ENCODE measurements around the gene ELAVL2.

ELAVL2 gene

GRCh38 chr9:23747088-23748075 is 78.7 kb downstream of the ELAVL2 start:
- ATAC-seq, result no peak
- TF ChIP-seq ZNF70 (CRISPR knock-in tag; IDR thresholded peaks at IDR 0.05) (no peak), ZNF8 (CRISPR knock-in tag; IDR thresholded peaks at IDR 0.05) (no peak), ESRRG (CRISPR knock-in tag; IDR thresholded peaks at IDR 0.05) (no peak)

GRCh38 chr9:23746317-23746716 is 79.7 kb downstream of the ELAVL2 start:
- no peak for ATAC-seq
- TF ChIP-seq GLIS3 (CRISPR knock-in tag; IDR thresholded peaks at IDR 0.05), result no peak
- no peak for TF ChIP-seq ESRRG (CRISPR knock-in tag; IDR thresholded peaks at IDR 0.05)
- TF ChIP-seq BACH2 (CRISPR knock-in tag; IDR thresholded peaks at IDR 0.05; ENCODE audit: borderline replicate concordance), result no peak
- no peak for TF ChIP-seq CREB5 (CRISPR knock-in tag; IDR thresholded peaks at IDR 0.05; ENCODE audit: low read depth)
- no peak for TF ChIP-seq POU6F1 (CRISPR knock-in tag; IDR thresholded peaks at IDR 0.05; ENCODE audit: borderline replicate concordance, low read depth)
- no peak for TF ChIP-seq TOX (CRISPR knock-in tag; IDR thresholded peaks at IDR 0.05; ENCODE audit: borderline replicate concordance)
- TF ChIP-seq ZNF70 (CRISPR knock-in tag; IDR thresholded peaks at IDR 0.05), result no peak
- no peak for TF ChIP-seq CSDC2 (CRISPR knock-in tag; IDR thresholded peaks at IDR 0.05)
- TF ChIP-seq ARNTL (CRISPR knock-in tag; IDR thresholded peaks at IDR 0.05; ENCODE audit: borderline replicate concordance, low read depth), result no peak
- no peak for TF ChIP-seq RARB (CRISPR knock-in tag; IDR thresholded peaks at IDR 0.05)
- no peak for TF ChIP-seq ZFP3 (CRISPR knock-in tag; IDR thresholded peaks at IDR 0.05)

GRCh38 chr9:23743036-23743435 is 83.0 kb downstream of the ELAVL2 start:
- no peak for ATAC-seq
- TF ChIP-seq PATZ1 (CRISPR knock-in tag; IDR thresholded peaks at IDR 0.05; ENCODE audit: borderline replicate concordance) (no peak), ZFP3 (CRISPR knock-in tag; IDR thresholded peaks at IDR 0.05) (no peak), OSR1 (CRISPR knock-in tag; IDR thresholded peaks at IDR 0.05) (no peak), POU6F1 (CRISPR knock-in tag; IDR thresholded peaks at IDR 0.05; ENCODE audit: borderline replicate concordance, low read depth) (no peak), ESRRG (CRISPR knock-in tag; IDR thresholded peaks at IDR 0.05) (no peak), TOX (CRISPR knock-in tag; IDR thresholded peaks at IDR 0.05; ENCODE audit: borderline replicate concordance) (no peak), ARNTL (CRISPR knock-in tag; IDR thresholded peaks at IDR 0.05; ENCODE audit: borderline replicate concordance, low read depth) (no peak), SNAI2 (CRISPR knock-in tag; IDR thresholded peaks at IDR 0.05) (no peak), BACH2 (CRISPR knock-in tag; IDR thresholded peaks at IDR 0.05; ENCODE audit: borderline replicate concordance) (no peak), ZNF565 (CRISPR knock-in tag; conservative IDR thresholded peaks at IDR 0.05; ENCODE audit: low read depth) (no peak), CREB5 (CRISPR knock-in tag; IDR thresholded peaks at IDR 0.05; ENCODE audit: low read depth) (no peak), TCF4 (CRISPR knock-in tag; IDR thresholded peaks at IDR 0.05; ENCODE audit: borderline replicate concordance) (no peak), CSDC2 (CRISPR knock-in tag; IDR thresholded peaks at IDR 0.05) (no peak), ZFP30 (CRISPR knock-in tag; IDR thresholded peaks at IDR 0.05) (no peak), GLIS3 (CRISPR knock-in tag; IDR thresholded peaks at IDR 0.05) (no peak), CSRNP3 (CRISPR knock-in tag; IDR thresholded peaks at IDR 0.05) (no peak), RARB (CRISPR knock-in tag; IDR thresholded peaks at IDR 0.05) (no peak), ZC3H10 (CRISPR knock-in tag; IDR thresholded peaks at IDR 0.05) (no peak), ZNF70 (CRISPR knock-in tag; IDR thresholded peaks at IDR 0.05) (no peak)
